H9 (cell line): ENCODE measurements around the gene LPO. TPM values are rescaled to one million over a fixed set of nuclear protein-coding genes. Genes with fewer than 3 reads are reported as not detected.

Source experiments
- DNase-seq: peaks from one replicate; pipeline ENCODE4 v3.0.0-alpha.2; 2017
- H2AFZ ChIP-seq: one replicate; pipeline ENCODE4 v1.6.1; 2013; ENCODE audit warnings: mild to moderate bottlenecking, low read length, control low read depth, moderate library complexity
- H2AK5ac ChIP-seq: 2 replicates; pipeline ENCODE4 v1.6.1; 2013; ENCODE audit warnings: low read length, control low read depth, mixed read lengths; ENCODE audit not compliant: insufficient read length
- H2BK120ac ChIP-seq: one replicate; pipeline ENCODE4 v1.6.1; 2013; ENCODE audit warnings: low read depth, mild to moderate bottlenecking, low read length, control low read depth, inconsistent platforms; ENCODE audit not compliant: poor library complexity, severe bottlenecking
- H2BK12ac ChIP-seq: 2 replicates; pipeline ENCODE4 v1.6.1; 2013; ENCODE audit warnings: low read length, control low read depth, mixed read lengths, low read depth; ENCODE audit not compliant: insufficient read length
- H2BK15ac ChIP-seq: 2 replicates; pipeline ENCODE4 v1.6.1; 2013; ENCODE audit warnings: low read depth, low read length, control low read depth
- H2BK20ac ChIP-seq: one replicate; pipeline ENCODE4 v1.6.1; 2013; ENCODE audit warnings: low read depth, mild to moderate bottlenecking, low read length, control low read depth, inconsistent platforms; ENCODE audit not compliant: poor library complexity, severe bottlenecking
- H2BK5ac ChIP-seq: 2 replicates; pipeline ENCODE4 v1.6.1; 2013; ENCODE audit warnings: low read length, control low read depth, mixed read lengths; ENCODE audit not compliant: insufficient read length
- H3K14ac ChIP-seq: 2 replicates; pipeline ENCODE4 v1.6.1; 2013; ENCODE audit warnings: low read length, control low read depth; ENCODE audit not compliant: insufficient read depth
- H3K18ac ChIP-seq: 2 replicates; pipeline ENCODE4 v1.6.1; 2013; ENCODE audit warnings: low read depth, mild to moderate bottlenecking, mixed read lengths, low read length, control low read depth; ENCODE audit not compliant: insufficient read length
- H3K23ac ChIP-seq: 2 replicates; pipeline ENCODE4 v1.6.1; 2013; ENCODE audit warnings: low read length, control low read depth, mixed read lengths, low read depth; ENCODE audit not compliant: insufficient read length
- H3K23me2 ChIP-seq: 2 replicates; pipeline ENCODE4 v1.6.1; 2013; ENCODE audit warnings: low read depth, mild to moderate bottlenecking, mixed read lengths, low read length, control low read depth; ENCODE audit not compliant: insufficient read length, poor library complexity, severe bottlenecking
- H3K27ac ChIP-seq: 2 replicates; pipeline ENCODE4 v1.5.1; 2013; ENCODE audit warnings: low read length, control low read depth, mixed read lengths, low read depth; ENCODE audit not compliant: insufficient read length
- H3K27me3 ChIP-seq: 2 replicates; pipeline ENCODE4 v1.6.1; 2013; ENCODE audit warnings: low read length, control low read depth, inconsistent platforms; ENCODE audit not compliant: insufficient read depth
- H3K4ac ChIP-seq: 2 replicates; pipeline ENCODE4 v1.6.1; 2013; ENCODE audit warnings: low read depth, mild to moderate bottlenecking, control low read depth, inconsistent platforms, low read length, moderate library complexity
- H3K4me1 ChIP-seq: 2 replicates; pipeline ENCODE4 v1.6.1; 2013; ENCODE audit warnings: low read length, control low read depth, inconsistent platforms; ENCODE audit not compliant: insufficient read depth
- H3K4me2 ChIP-seq: 2 replicates; pipeline ENCODE4 v1.6.1; 2013; ENCODE audit warnings: low read length, control low read depth, mixed read lengths; ENCODE audit not compliant: insufficient read length, insufficient read depth
- H3K56ac ChIP-seq: 2 replicates; pipeline ENCODE4 v1.6.1; 2013; ENCODE audit warnings: low read depth, mild to moderate bottlenecking, mixed read lengths, low read length, control low read depth; ENCODE audit not compliant: insufficient read length
- H3K79me1 ChIP-seq: 2 replicates; pipeline ENCODE4 v1.6.1; 2013; ENCODE audit warnings: low read depth, mild to moderate bottlenecking, moderate library complexity, low read length, control low read depth, inconsistent platforms; ENCODE audit not compliant: insufficient read depth, poor library complexity, severe bottlenecking
- H3K79me2 ChIP-seq: 2 replicates; pipeline ENCODE4 v1.6.1; 2013; ENCODE audit warnings: low read length, control low read depth, inconsistent platforms; ENCODE audit not compliant: insufficient read depth
- H3K9ac ChIP-seq: 2 replicates; pipeline ENCODE4 v1.6.1; 2013; ENCODE audit warnings: low read length, control low read depth, mixed read lengths; ENCODE audit not compliant: insufficient read length; ENCODE audit errors: extremely low read depth
- H3K9me3 ChIP-seq: one replicate; pipeline ENCODE4 v1.6.1; 2013; ENCODE audit warnings: low read depth, low read length, inconsistent platforms; ENCODE audit not compliant: control insufficient read depth
- H3T11ph ChIP-seq: one replicate; pipeline ENCODE4 v1.6.1; 2013; ENCODE audit warnings: mild to moderate bottlenecking, low read length, control low read depth, inconsistent platforms
- H4K20me1 ChIP-seq: one replicate; pipeline ENCODE4 v1.6.1; 2013; ENCODE audit not compliant: control insufficient read depth, insufficient read length, insufficient read depth
- H4K5ac ChIP-seq: 2 replicates; pipeline ENCODE4 v1.6.1; 2013; ENCODE audit warnings: low read depth, mild to moderate bottlenecking, mixed read lengths, low read length, control low read depth; ENCODE audit not compliant: insufficient read length
- H4K8ac ChIP-seq: replicated peaks from 2 replicates; pipeline ENCODE4 v1.6.1; 2013; ENCODE audit warnings: low read length, control low read depth, mixed read lengths, low read depth; ENCODE audit not compliant: insufficient read length
- H4K91ac ChIP-seq: 2 replicates; pipeline ENCODE4 v1.6.1; 2013; ENCODE audit warnings: low read depth, mild to moderate bottlenecking, moderate library complexity, mixed read lengths, low read length, control low read depth; ENCODE audit not compliant: insufficient read length
- H3K27ac Mint-ChIP-seq, 3 experiments: 2 replicates in 2 of 3; 3 replicates in 1 of 3; pipeline ENCODE4 v1.8.0; 2020 to 2021; ENCODE audit warnings: mixed read lengths in 3 of 3, mild to moderate bottlenecking in 1 of 3, moderate library complexity in 1 of 3
- H3K27me3 Mint-ChIP-seq: 2 replicates; pipeline ENCODE4 v1.8.0; 2021; ENCODE audit warnings: low read depth, mild to moderate bottlenecking, moderate library complexity, mixed read lengths
- H3K36me3 Mint-ChIP-seq, 3 experiments: 2 replicates in 2 of 3; 3 replicates in 1 of 3; pipeline ENCODE4 v1.8.0; 2020 to 2021; ENCODE audit warnings: low read depth in 3 of 3, mixed read lengths in 3 of 3; ENCODE audit not compliant: insufficient read depth in 1 of 3
- H3K4me1 Mint-ChIP-seq, 2 experiments: 2 replicates each; pipeline ENCODE4 v1.8.0; 2020; ENCODE audit warnings: mixed read lengths in 2 of 2
- H3K4me3 Mint-ChIP-seq, 2 experiments: 2 replicates in 1 of 2; 3 replicates in 1 of 2; pipeline ENCODE4 v1.8.0; 2020 to 2021; ENCODE audit warnings: mild to moderate bottlenecking in 2 of 2, mixed read lengths in 2 of 2, moderate library complexity in 1 of 2
- H3K9me3 Mint-ChIP-seq, 2 experiments: 2 replicates in 1 of 2; 3 replicates in 1 of 2; pipeline ENCODE4 v1.8.0; 2020; ENCODE audit warnings: mild to moderate bottlenecking in 2 of 2, mixed read lengths in 2 of 2, moderate library complexity in 1 of 2
- WGBS: extraction: QIAGEN DNeasy Blood & Tissue Kit; methylation state at CpG from one replicate; pipeline ENCODE4 v1.1.7; 2013; ENCODE audit warnings: missing lambda C conversion rate, low lambda C conversion rate, mixed read lengths; ENCODE audit not compliant: insufficient read length; ENCODE audit errors: extremely low coverage; 5-methylcytosine and 5-hydroxymethylcytosine counted together
- total RNA-seq: library from RNA; stranded (reverse); gene quantifications from 2 replicates; pipeline ENCODE4 v1.2.1, GENCODE V29; 2021
- TF ChIP-seq, protein P1 (sequence below): fragments of 200-600 bp; sonication (generic); conservative IDR thresholded peaks from 3 replicates; pipeline ENCODE4 v1.8.0; 2021; ENCODE audit warnings: antibody characterized with exemption, mild to moderate bottlenecking

Gene LPO
- total RNA-seq, 1 experiment from 2014 or later = 0.17 TPM

GRCh38 chr17:58277802-58278595, 39.6 kb downstream of the LPO start:
- Histone ChIP-seq H3K27me3 (no peaks in the 10 kb centered on the region), H3K9me3 (no peaks in the 10 kb centered on the region), H3K23me2 (no peaks in the 10 kb centered on the region), H3T11ph (no peak overlapping the region), H3K27ac (no peak overlapping the region), H3K56ac (no peak overlapping the region), H3K4ac (no peak overlapping the region), H3K79me2 (no peaks in the 10 kb centered on the region), H4K5ac (no peak overlapping the region), H3K4me2 (no peak overlapping the region), H2BK5ac (no peak overlapping the region), H2BK12ac (no peak overlapping the region), H4K20me1 (no peaks in the 10 kb centered on the region), H3K18ac (no peak overlapping the region), H3K4me1 (no peaks in the 10 kb centered on the region), H3K9ac (no peak overlapping the region), H2BK20ac (no peak overlapping the region), H2AFZ (no peak overlapping the region), H4K91ac (no peak overlapping the region), H4K8ac (no peak overlapping the region), H3K14ac (no peak overlapping the region), H2AK5ac (no peak overlapping the region), H3K23ac (no peak overlapping the region), H3K79me1 (no peaks in the 10 kb centered on the region), H2BK15ac (no peak overlapping the region), H2BK120ac (no peak overlapping the region)
- H3K9me3 Mint-ChIP-seq = no peaks in the 10 kb centered on the region
- TF ChIP-seq, protein P1, sequence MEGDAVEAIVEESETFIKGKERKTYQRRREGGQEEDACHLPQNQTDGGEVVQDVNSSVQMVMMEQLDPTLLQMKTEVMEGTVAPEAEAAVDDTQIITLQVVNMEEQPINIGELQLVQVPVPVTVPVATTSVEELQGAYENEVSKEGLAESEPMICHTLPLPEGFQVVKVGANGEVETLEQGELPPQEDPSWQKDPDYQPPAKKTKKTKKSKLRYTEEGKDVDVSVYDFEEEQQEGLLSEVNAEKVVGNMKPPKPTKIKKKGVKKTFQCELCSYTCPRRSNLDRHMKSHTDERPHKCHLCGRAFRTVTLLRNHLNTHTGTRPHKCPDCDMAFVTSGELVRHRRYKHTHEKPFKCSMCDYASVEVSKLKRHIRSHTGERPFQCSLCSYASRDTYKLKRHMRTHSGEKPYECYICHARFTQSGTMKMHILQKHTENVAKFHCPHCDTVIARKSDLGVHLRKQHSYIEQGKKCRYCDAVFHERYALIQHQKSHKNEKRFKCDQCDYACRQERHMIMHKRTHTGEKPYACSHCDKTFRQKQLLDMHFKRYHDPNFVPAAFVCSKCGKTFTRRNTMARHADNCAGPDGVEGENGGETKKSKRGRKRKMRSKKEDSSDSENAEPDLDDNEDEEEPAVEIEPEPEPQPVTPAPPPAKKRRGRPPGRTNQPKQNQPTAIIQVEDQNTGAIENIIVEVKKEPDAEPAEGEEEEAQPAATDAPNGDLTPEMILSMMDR = no peak
- peaks cover 15% of the 10 kb centered on the region for H3K27me3 Mint-ChIP-seq
- peaks cover 4 to 6% of the 10 kb centered on the region in 2 experiments; a peak in 1 of 4 replicates for H3K4me1 Mint-ChIP-seq
- no CpG with 5 or more reads among the region's 36 CpGs for WGBS
- no peak for DNase-seq
- no peak overlapping the region for H3K4me3 Mint-ChIP-seq
- peak overlapping the region in 1 of 3 experiments; percentile 19; a peak in 1 of 7 replicates for H3K27ac Mint-ChIP-seq
- no peaks in the 10 kb centered on the region; a peak in 1 of 7 replicates for H3K36me3 Mint-ChIP-seq
